Superior temporal gyrus (tissue), 1 donor: ENCODE data around the gene TCHP.
"Not testable (repeated sequence)": the region's sequence is repeated elsewhere in the genome, so short reads cannot be mapped to it uniquely, and the experiment has no call there.

Experiments used
- DNase-seq: peaks from one replicate; pipeline ENCODE4 v3.0.0-alpha.2; 2016; ENCODE audit errors: extremely low spot score

TCHP gene

GRCh38 chr12:109905301-109905700, 5.2 kb downstream of the TCHP start:
- DNase-seq: no peak

DNA sequence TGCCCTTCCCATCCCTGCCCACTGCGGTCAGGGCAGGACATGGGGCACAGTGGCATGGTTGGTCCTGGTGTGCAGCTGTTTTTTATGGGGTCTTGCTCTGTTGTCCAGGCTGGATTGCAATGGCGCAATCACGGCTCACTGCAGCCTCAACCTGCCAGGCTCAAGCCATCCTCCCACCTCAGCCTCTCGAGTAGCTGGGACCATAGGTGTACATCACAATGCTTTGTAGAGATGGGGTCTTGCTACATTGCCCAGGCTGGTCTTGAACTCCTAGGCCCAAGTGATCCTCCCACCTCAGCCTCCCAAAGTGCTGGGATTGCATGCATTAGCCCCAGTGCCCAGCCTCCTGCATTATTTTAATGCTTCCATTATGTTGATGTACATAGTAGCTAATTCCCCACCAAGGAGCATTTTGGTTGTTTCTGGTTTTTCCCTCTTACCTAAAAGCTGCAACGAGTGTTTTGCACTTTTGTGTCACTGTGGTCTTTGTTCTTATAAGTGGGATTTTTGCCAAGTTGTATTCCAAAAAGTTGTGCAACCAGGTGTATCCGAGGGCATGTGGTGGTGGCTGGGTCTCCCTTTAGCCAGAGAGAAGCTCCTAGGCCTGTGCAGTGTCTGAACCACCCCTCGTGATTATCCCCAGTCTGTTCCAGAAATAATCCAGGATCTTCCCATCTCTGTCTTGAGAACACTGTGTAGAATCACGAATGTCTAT, 10.3 kb downstream of the TCHP start:
- DNase-seq: no peak

DNA sequence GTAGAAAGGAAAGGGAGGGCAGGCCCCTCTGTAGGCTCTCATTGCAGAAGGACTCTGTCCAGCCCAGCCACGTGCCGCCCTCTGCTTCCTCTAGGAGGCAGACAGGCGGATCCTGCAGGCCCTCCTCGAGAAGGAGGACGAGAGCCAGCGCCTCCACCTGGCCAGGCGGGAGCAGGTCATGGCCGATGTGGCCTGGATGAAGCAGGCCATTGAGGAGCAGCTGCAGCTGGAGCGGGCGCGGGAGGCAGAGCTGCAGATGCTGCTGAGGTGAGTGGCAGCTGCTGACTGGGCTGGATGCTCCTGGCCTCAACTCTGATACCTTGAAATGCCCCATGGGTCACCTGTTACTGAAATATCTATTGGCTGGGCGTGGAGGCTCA, 10.9 kb downstream of the TCHP start:
- DNase-seq: no peak

GRCh38 chr12:109912855-109913321, 12.8 kb downstream of the TCHP start:
- DNase-seq: no peak

DNA sequence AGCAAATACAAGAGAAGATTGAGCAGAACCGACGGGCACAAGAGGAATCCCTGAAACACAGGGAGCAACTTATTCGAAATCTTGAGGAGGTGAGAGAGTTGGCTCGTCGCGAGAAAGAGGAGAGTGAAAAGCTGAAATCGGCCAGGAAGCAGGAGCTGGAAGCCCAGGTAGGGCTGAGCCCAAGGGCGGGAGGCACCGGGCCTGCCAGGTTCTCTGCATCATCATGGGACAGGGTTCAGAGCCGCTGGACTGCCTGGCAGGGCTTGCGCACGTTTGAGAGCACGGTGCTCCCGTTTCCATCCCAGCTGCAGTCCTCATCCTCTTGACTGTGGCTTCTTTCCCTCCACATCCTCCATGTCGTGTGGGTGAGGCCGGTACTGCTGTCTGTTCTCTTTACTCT, 14.4 kb downstream of the TCHP start:
- no peak for DNase-seq

GRCh38 chr12:109915171-109916040, 15.3 kb downstream of the TCHP start:
- DNase-seq: no peak

DNA sequence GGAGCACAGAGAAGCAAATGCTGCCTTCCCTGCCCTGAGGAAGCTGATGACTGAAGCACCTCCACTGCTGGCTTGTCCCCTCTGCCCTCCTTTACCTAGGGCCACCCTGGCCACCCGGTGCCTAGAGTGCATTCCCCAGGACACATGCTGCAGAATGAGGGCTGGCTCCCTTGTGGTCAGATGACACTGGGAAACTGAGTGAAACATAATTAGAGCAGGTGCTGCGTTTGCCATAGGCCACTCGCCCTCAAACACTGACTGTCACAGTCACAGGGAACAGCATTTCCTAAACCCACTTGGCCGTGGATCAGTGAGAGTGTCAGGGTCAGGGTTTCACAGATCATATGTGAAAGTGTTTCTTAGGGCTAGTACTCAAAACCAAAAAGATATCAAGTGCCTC, 16.0 kb downstream of the TCHP start:
- DNase-seq: no peak

GRCh38 chr12:109919456-109919855, 19.4 kb downstream of the TCHP start:
- no peak for DNase-seq

DNA sequence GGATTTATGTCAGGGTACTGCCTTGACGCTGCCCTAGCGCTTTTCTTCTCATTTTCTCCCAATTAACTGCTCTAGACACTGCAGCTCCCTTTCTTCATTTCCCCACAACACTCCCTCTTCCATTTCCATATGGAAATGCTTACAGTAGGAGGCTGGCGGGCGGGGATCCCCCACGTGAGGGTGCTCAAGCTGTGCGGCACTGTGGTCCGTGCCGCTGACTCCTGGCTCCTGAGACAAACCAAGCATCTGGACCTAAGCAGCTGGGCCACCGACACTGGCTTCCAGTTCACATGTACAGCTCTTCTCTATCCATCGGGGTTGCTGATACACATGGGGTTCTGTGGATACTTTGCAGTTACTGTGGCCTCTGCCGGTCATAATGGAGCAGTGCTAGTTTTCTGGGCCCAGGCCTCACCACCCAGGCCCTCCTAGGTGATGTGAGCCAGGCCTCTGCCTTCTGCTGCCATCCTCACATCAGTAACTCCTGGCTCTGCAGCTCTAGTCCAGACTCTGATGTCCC, 20.2 kb downstream of the TCHP start:
- no peak for DNase-seq

DNA sequence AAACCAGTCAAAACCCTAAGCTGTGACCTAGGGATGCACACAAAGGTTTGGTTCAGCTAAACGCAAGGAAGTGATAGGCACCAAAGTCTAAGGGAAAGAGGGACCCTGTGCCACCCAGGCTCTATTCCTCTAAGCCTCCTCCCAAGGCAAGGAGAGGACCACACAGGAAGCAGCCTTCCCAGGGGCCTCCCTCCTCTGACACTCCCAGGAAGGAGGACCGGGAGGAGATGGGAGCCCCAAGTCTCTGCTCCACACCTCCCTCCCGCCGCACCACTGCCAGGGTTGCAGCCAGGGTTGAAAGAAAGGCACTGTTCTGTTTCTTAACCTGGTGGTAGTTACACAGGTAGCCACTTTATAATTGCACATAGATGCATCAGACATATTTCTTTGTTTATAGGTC, 21.9 kb downstream of the TCHP start:
- no peak for DNase-seq

GRCh38 chr12:109923038-109923437, 23.0 kb downstream of the TCHP start:
- DNase-seq: no peak

DNA sequence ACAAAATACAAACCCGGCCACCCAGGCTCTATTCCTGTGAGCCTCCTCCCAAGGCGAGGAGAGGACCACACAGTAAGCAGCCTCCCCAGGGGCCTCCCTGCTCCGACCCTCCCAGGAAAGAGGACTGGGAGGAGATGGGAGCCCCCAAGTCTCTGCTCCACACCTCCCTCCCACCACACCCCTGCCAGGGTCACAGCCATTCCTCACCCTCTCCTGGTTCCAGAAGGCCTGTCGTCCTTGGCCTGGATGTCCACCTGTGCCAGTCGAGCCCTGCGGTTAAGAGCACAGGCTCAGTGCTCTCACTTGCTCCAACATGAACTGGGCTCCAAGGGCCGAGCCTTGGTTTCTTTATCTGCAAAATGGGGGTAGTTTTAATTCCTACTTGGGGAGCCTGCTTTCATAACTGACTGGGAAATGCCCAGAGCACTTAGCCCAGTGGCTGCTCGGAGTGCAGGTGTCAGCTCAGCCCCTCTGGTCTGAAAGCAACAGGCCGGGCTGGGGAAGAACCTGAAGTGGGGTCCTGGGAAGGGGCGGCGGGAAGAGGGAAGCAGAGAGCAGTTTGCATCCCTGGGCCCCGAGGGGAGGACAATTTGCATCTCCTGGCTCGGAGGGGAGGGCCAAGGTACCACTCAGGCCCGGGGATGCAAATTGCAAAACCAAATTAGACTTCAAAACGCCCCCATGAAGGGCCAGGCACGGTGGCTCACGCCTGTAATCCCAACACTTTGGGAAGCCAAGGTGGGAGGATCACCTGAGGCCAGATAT, 23.6 kb downstream of the TCHP start:
- no peak for DNase-seq

DNA sequence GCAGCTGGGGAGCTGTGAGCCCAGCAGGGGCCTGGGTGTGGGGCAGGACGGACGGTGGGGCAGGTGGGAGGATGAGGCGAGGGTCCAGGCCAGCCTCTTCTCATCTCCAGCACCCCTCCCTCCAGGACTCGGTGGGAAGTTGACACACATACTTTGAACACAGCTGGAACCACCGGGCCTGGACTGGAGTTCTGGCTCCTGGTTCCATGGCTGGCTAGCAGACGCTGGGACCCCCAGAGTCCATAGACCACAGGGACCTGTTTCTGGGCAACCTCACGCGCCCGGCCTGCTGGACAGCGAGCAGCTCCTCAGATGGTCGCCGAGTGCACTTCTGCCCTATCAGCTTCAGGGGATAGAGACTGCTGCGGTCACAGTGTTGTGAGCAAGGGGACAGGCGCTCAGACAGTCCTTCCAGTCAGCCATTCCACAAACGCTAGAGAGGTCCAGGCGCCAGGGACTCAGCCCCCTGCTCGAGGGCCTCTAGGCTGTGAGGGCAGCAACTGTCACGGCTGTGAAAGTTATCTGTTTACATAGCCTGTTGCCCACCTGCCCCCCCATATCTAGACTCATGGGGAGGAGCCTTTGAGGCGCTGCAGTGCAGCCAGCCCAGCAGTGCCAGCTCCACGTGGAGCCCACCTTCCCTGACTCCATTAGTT, 25.2 kb downstream of the TCHP start:
- DNase-seq: no peak

- DNase-seq: no peak
Measured at GRCh38 chr12:109926016-109926415, 25.9 kb downstream of the TCHP start.

DNA sequence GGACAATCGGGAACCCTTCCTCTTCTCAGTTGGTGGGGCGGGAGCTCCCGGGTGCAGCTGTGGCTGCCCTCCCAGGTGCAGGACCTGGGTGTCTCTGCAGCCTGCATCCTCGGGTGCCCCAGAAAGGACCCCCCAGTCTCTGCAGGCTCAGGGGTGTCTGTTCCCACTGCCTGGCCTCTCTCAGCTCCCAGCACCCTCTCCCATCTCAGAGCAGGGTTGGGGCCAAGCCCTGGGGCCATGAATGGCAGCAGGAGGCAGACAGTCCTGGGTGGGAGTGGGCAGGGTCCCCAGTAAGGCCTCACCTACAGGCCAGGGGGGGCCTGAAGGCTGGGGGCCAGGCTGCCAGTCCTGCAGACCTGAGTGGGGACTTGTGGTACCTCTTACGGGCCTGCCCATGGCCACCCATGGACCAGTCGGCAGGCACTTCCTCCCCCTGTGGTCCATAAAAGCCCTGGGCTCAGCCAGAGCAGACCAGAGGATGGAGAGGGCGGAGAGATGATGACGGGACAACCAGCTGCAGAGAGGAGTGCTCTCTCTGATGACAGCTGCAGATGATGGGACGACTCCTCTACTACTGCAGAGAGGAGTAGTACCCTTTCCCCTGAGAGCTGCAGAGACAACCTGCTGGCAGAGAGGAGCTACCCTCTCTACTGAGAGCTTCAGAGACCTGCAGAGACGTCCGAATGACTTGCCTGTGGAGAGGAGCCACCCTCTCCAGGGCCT, 26.6 kb downstream of the TCHP start:
- DNase-seq: no peak

- DNase-seq: no peak
Measured at GRCh38 chr12:109927622-109928021, 27.5 kb downstream of the TCHP start.

- DNase-seq: no peak
Measured at GRCh38 chr12:109928058-109928656, 28.1 kb downstream of the TCHP start.

GRCh38 chr12:109929326-109929725, 29.3 kb downstream of the TCHP start:
- not testable (repeated sequence) for DNase-seq

DNA sequence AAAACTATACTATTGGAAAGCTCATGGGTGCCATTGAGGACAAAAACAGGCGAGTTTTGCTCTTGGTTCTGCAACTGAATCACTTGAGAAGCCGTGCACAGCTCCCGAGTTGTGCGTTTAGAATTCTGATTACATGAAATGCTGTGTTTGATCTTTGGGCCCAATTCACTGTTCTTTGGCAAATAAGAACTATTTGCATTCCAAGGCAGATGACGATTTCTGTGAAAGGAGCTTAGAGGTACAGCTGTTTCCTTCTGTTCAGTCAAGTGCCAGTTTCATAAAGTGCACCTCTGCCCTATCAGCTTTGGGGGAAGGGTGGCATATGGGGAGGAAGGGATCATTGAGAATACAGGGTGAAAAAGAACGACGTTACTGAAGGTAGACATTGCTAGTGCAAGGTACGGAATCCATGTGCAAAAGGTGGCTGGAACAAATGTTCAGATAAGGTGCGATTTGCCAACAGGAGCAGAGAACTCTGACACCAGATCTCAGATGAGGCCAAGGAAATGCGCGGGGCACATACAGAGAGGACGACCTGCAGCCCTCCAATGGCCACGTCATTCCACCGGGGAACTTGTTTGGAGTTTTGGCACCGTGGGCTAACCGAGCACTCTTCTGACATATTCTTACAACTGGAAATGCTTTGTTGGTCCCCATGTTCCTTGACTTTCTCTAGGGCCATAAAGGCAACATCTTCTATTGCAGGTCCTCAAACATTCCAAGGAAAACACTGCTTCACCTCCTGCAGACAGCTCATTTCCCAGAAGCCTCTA, 30.1 kb downstream of the TCHP start:
- DNase-seq: no peak

DNA sequence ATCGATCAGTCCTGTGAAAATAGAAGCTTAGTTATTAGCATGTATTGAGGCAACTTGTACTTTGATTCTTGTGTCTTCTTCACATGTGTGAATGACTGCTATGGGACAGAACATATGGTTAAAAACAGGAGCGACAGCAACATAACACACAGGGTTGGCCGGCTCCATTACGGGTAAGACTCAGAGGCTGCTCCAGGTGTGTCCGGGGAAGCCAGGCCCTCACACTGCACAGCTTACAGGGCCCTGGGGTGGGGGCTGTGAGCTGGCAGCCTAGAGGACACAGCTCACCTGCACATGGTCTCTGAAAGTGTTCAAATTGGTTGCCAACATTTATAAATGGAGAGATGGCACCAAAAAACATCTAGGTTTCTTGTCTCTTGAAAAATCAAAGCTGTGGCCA, 31.1 kb downstream of the TCHP start:
- DNase-seq: no peak
